ENCODE data around the gene PTK7.

The PTK7 gene

GRCh38 chr6:43149265-43149664 lies 73.2 kb downstream of the PTK7 start:
- Histone ChIP-seq H3K4me1 (no peaks in the 10 kb centered on the region), H3K4me3 (ENCODE audit: low read depth, low read length) (no peak overlapping the region), H3K36me3 (ENCODE audit: control insufficient read depth, insufficient read depth, low read length) (no peaks in the 10 kb centered on the region), H3K27me3 (ENCODE audit: control insufficient read depth, insufficient read depth, low read length) (no peaks in the 10 kb centered on the region), H3K9me3 (ENCODE audit: control insufficient read depth, low read length) (no peaks in the 10 kb centered on the region), H2AFZ (no peak overlapping the region), H3K4me2 (ENCODE audit: low read length) (no peak overlapping the region), H3K27ac (no peak overlapping the region), H3K79me2 (no peaks in the 10 kb centered on the region), H3K9ac (no peak overlapping the region)
- TF ChIP-seq, protein P1, sequence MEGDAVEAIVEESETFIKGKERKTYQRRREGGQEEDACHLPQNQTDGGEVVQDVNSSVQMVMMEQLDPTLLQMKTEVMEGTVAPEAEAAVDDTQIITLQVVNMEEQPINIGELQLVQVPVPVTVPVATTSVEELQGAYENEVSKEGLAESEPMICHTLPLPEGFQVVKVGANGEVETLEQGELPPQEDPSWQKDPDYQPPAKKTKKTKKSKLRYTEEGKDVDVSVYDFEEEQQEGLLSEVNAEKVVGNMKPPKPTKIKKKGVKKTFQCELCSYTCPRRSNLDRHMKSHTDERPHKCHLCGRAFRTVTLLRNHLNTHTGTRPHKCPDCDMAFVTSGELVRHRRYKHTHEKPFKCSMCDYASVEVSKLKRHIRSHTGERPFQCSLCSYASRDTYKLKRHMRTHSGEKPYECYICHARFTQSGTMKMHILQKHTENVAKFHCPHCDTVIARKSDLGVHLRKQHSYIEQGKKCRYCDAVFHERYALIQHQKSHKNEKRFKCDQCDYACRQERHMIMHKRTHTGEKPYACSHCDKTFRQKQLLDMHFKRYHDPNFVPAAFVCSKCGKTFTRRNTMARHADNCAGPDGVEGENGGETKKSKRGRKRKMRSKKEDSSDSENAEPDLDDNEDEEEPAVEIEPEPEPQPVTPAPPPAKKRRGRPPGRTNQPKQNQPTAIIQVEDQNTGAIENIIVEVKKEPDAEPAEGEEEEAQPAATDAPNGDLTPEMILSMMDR (IDR thresholded peaks at IDR 0.05): no peak

GRCh38 chr6:43150051-43150751 lies 74.1 kb downstream of the PTK7 start:
- Histone ChIP-seq H3K4me3 (ENCODE audit: low read depth, low read length) (no peak overlapping the region), H3K79me2 (no peaks in the 10 kb centered on the region), H3K9ac (no peak overlapping the region), H2AFZ (no peak overlapping the region), H3K27ac (no peak overlapping the region), H3K36me3 (ENCODE audit: control insufficient read depth, insufficient read depth, low read length) (no peaks in the 10 kb centered on the region), H3K9me3 (ENCODE audit: control insufficient read depth, low read length) (no peaks in the 10 kb centered on the region), H3K4me2 (ENCODE audit: low read length) (no peak overlapping the region), H3K4me1 (no peaks in the 10 kb centered on the region), H3K27me3 (ENCODE audit: control insufficient read depth, insufficient read depth, low read length) (no peaks in the 10 kb centered on the region)
- TF ChIP-seq, protein P1 (IDR thresholded peaks at IDR 0.05): no peak

GRCh38 chr6:43159599-43159998 lies 83.5 kb downstream of the PTK7 start:
- no peak overlapping the region for H3K4me2 ChIP-seq (ENCODE audit: low read length)
- H3K79me2 ChIP-seq: no peaks in the 10 kb centered on the region
- H3K9ac ChIP-seq: no peak overlapping the region
- no peaks in the 10 kb centered on the region for H3K9me3 ChIP-seq (ENCODE audit: control insufficient read depth, low read length)
- H3K27ac ChIP-seq: no peak overlapping the region
- no peaks in the 10 kb centered on the region for H3K4me1 ChIP-seq
- H3K27me3 ChIP-seq (ENCODE audit: control insufficient read depth, insufficient read depth, low read length): no peaks in the 10 kb centered on the region
- H3K36me3 ChIP-seq (ENCODE audit: control insufficient read depth, insufficient read depth, low read length): no peaks in the 10 kb centered on the region
- no peak overlapping the region for H3K4me3 ChIP-seq (ENCODE audit: low read depth, low read length)
- no peak overlapping the region for H2AFZ ChIP-seq
- TF ChIP-seq, protein P1 (IDR thresholded peaks at IDR 0.05): no peak

- Histone ChIP-seq H3K79me2 (no peaks in the 10 kb centered on the region), H3K36me3 (ENCODE audit: control insufficient read depth, insufficient read depth, low read length) (no peaks in the 10 kb centered on the region), H2AFZ (no peak overlapping the region), H3K27me3 (ENCODE audit: control insufficient read depth, insufficient read depth, low read length) (no peaks in the 10 kb centered on the region), H3K4me3 (ENCODE audit: low read depth, low read length) (no peak overlapping the region), H3K9ac (no peak overlapping the region), H3K4me1 (no peaks in the 10 kb centered on the region), H3K27ac (no peak overlapping the region), H3K4me2 (ENCODE audit: low read length) (no peak overlapping the region), H3K9me3 (ENCODE audit: control insufficient read depth, low read length) (no peaks in the 10 kb centered on the region)
- TF ChIP-seq, protein P1 (IDR thresholded peaks at IDR 0.05): no peak
Observed at GRCh38 chr6:43163899-43164298, 87.8 kb downstream of the PTK7 start.

DNA sequence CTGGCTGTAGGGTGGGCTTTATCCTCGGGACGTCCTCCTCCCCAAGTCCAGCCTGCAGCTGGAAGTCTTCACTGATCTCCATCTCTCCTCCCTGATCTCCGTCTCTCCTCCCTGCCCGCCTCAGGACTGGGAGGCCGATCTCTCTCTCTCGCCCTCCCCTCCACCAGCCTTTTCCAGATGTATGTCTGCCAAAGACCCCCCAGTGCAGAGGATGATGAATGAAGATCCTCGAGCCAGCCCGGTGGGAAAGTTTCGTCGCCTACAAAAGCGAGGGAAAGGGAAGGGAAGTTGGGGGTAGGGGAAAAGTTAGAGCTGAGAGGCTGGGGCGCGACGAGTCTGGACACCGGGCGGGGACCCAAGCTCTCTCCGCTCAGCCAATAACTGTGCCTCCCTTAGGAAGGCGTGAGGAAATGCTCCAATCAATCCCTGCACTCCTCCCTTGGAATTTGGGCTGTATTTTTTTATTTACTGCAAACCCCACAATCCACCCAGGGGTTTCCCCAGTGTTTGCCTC lies 94.4 kb downstream of the PTK7 start:
- Histone ChIP-seq H3K27me3 (ENCODE audit: control insufficient read depth, insufficient read depth, low read length) (no peaks in the 10 kb centered on the region), H3K79me2 (no peaks in the 10 kb centered on the region), H2AFZ (peak overlapping the region; percentile 95), H3K9me3 (ENCODE audit: control insufficient read depth, low read length) (no peaks in the 10 kb centered on the region), H3K4me3 (ENCODE audit: low read depth, low read length) (peak overlapping the region; percentile 88), H3K4me2 (ENCODE audit: low read length) (peak overlapping the region; percentile 100), H3K4me1 (peaks cover 21% of the 10 kb centered on the region), H3K27ac (peak overlapping the region; percentile 98), H3K36me3 (ENCODE audit: control insufficient read depth, insufficient read depth, low read length) (no peaks in the 10 kb centered on the region), H3K9ac (peak overlapping the region; percentile 8)
- TF ChIP-seq, protein P1 (IDR thresholded peaks at IDR 0.05): no peak

Data from parathyroid adenoma (tissue), 2 donors.